GM21825 (cell line): ENCODE results near the gene PAPOLB.

Experiments
- ATAC-seq: cut with Tn5 transposase; IDR thresholded peaks from one replicate; pipeline ENCODE4 v1.9.1; 2021; ENCODE audit warnings: mild to moderate bottlenecking, moderate library complexity; ENCODE audit not compliant: unreplicated experiment

PAPOLB gene

DNA sequence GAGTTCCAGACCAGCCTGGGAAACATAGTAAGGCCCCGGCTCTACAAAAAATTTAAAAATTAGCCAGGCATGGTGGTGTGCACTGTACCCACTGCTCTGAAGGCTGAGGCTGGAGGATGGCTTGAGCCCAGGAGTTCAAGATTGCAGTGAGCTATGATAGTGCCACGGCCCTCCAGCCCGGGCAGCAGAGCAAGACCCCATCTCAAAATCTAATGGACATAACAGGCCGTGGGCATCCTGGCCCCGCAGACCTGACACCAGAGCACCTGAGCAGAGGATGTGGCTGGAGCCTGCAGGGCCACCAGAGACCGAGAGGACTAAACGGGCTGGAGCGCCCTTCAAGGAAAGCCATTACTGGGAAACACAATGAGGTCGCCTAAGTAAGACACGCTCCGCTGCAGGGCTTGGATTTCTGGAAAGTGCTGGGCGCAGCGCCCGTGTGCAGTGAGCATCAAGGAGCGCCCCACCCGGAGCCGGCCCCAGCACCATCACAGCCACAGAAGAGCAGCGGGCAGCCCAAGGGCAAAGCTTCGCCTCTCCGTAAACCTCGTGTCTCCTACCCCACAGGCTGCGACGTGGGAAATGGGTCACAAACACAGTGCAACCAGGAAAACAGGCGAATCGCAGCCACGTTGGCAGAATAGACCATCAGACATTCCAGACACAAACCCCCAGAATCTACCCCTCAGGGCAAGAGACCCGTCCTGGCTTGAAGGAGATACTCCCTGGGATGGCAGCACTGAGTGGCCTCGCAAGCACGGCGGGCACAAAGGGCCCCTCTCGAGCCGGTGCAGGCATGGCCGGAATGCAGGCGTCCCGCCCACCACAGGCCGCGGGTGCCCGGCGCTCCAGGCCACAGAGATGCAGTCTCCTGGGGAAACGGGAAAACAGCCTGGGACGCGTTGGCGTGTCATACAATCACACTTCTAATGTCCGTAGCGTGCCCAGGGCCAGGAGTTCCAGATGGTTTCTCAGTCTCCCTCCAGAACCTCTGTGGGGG is 16.8 kb upstream of the PAPOLB start:
- no peak for ATAC-seq

DNA sequence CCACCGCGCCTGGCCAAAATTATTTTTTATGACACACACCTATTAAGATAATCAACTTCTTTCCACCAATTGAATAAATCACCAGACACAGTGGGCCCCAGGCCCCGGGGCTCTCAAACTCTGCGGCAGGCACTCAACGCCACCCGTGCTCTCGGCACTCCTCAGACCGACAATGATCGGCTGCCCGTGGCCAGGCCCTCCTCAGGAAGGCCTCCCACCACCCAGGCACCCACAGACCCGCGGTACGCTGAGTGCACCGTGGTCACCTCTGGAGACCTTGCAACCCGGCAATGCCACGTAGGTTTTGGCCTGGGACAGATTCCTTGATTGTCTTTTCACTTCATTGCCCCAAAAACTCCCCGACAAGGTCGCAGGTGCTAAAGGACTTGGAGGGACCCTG is 14.8 kb upstream of the PAPOLB start:
- no peak for ATAC-seq

DNA sequence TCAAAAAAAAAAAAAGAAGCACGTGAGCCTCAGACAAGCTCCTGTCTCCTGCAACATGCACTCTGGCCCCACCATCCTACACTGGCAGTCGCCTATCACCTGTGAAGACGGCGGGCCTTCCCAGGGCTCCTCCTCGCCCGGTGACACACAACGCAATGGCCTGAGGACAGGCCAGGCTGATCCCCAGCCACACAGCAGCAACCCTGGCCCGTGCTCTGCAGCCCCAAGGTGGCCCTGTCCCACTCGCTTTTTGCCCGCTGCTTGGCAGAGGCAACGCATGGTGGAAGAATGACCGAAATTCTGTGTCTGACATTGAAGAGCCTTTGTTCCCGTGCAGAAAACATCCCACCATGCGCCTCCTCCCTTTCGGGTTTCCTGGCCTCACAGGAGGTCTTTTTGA is 13.6 kb upstream of the PAPOLB start:
- no peak for ATAC-seq

DNA sequence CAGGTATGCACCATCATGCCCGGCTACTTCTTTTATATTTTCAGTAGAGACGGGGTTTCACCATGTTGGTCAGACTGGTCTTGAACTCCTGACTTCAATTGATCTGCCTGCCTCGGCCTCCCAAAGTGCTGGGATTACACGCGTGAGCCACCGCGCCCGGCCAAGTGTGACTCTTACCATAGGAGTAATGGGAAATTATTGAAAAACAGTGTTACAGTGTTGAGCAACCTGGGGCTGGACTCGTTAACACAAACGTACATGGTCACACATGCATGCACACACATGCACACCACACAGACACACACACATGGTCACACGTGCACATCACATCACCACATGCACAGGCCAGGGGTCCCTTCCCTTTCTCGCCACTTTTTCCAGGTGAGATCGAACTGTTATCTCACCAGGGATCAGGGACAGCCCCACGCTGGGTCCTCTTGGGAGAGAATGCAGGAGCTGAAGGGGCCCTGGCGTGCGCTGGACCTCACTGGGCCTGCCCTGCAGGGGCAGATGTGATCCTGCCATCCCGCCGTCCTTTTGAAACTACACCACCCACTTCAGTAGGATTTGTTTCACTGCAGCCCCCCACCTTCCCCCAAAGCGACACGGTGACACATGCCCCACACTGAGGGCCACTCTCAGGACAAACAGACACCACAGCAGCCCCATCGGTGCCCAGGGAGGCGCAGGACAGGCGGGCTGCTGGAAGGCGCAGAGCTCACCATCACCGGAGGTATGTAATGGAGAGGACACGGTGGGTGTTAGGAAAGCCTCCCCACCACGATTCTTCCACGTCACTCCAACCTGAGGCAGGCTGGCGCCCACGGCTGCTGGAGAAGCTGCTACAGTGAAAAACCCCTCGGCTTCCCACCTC is 11.5 kb upstream of the PAPOLB start:
- ATAC-seq, result no peak

DNA sequence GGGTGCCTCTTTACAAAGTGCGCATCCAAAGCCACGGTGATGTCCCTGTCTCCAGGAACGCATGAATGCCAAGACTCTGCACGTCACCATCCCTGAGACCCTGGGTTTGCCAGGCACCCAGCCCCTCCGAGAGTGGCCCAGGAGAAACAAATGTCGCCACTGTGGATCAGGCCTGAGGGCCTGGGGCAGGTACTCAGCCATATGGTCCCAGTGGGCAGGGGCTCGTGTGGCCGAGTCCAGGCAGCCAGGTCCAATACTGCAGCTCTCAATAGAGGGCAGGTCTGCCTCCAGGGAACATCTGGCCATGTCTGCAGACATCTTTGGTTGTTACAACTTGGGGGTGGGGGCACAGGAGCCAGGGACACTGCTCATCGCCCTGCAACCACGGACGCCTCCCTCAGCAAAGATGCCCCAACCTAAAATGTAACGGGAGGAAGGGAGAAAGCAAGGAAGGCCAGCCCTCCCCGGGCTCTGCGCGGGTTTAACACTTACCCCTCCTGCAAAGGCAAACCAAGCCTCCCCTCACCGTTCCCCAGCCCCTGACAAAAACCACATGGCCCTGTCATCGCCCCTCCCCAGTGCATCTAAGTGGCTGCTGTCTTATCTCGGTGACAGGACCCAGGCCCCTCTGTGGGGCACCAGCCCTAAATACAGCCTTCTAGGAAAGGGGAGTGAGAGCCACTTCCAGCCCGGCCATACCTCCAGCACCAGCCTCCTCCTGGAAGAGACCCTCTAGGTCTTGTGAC is 10.3 kb upstream of the PAPOLB start:
- no peak for ATAC-seq

DNA sequence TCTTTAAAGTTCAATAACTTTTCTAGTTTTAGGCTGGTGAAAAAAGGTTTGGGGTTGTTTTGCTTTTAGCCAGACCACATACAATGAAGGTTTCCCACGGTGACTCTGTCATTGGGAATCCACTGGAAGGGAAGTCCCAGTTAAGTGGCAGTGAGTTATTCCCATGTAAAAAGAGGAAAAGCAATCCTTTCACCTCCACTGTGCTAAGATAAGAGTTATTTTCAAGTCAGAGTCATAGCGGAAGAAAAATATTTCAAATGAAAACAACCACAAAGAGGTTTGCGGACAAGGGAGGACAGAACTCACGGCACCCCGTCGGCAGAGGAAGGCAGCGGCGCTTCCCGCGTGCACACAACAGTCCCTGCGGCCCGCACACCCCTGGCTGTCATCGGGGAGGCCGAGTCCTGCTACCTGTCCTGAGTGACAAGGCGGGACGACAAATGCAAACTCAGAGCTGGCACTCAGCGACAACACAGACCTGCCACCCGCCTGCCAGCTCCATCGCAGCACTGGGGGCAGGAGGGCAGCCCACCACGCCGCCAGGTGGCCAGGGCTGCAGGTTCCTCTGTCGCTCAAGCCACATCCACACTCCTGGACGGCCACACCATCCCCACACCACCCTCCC is 9.3 kb upstream of the PAPOLB start:
- ATAC-seq, result no peak

DNA sequence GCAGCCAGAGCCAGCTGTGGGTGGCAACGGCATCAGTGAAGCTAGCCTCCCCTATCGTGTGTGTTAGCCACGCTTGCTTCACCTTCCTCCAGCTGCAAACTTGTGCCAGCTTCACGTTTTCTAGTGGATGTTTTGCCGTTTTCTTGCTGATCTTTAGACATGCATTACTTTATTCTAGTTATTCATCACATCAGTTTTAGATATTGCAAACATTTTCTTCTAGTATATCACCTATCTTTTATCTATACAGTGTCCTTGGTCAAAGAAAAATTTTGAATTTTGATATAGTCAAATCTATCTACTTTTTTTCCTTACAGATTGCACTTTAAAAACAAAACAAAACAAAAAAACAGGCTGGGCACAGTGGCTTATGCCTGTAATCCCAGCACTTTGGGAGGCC is 6.7 kb upstream of the PAPOLB start:
- no peak for ATAC-seq

DNA sequence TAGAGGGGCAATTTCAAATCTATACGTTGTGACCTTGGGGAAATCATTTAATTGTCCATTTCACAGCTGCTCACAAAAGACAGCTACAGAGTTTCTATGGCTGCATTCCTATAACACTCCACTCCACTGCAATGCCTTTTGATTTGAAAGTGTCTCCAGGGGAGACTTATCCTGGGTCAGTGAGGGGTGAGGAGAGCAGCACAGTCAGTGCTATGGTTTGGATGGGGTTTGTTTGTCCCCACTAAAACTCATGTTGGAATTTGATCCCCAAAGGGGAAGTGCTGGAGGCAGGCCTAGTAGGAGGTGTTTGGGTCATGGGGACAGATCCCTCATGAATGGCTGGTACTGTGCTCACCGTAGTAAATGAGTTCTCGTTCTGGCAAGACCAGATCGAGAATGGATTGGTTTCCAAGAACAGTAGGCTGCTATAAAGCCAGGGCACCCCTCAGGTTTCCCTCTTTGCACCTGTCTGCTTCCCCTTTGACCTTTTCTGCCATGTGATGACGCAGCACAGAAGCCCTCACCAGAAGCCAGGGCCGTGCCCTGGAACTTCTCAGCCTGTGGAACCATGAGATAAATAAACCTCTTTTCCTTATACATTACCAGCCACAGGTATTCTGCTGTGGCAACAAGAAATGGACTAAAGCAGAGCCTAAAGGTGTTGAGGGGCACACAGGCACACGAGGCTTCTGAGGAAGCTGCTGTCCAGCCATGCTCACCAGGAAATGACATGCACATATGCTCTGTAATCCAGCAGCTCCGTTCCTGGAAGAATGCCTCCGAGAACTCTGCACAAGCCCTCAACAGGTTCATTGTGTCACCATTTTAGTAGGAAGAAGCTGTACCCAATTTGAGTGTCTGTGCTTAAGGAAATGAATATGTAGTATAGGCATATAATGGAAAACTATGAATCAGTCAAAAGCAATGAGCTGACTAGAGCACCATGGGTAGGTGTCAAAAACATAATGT is 5.0 kb upstream of the PAPOLB start:
- ATAC-seq, result no peak

DNA sequence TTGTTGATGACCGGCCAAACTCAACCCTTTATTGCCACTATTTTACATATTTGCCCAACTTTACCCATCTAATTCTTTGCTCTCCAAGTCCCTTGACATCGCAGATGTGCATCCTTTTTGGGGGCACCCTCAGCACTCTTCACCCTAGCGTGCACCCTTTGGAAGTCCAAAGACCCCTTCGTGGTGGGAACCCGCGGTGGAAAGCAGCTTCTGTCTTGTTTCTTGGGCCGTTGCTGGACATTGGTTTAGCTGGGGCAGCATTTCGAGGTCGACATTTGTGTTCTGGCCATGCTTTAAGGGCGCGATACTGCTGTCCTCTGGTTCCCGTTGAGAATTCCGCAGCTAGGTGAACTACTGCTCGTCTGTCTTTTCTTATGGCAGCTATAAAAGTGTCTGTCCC is 326 bp upstream of the PAPOLB start:
- no peak for ATAC-seq

DNA sequence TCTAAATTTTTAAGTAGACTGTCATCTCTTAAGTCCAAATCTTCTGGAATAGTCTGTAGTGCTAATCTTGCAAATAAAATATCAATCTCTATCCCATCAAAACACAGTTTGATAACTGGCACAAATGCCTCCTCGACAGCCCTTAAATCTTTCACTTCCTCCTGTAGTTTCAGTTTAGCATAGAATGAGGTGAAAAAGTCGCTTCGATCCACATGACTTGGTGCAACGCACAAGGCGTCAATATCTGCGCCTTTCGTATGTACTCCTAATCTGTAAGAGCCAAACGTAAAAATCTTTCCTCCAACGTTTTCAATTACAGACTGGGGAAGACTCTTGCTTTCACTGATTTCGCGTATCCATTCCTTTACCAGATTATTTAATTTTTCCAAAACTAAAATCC is 603 bp downstream of the PAPOLB start:
- ATAC-seq, result no peak

DNA sequence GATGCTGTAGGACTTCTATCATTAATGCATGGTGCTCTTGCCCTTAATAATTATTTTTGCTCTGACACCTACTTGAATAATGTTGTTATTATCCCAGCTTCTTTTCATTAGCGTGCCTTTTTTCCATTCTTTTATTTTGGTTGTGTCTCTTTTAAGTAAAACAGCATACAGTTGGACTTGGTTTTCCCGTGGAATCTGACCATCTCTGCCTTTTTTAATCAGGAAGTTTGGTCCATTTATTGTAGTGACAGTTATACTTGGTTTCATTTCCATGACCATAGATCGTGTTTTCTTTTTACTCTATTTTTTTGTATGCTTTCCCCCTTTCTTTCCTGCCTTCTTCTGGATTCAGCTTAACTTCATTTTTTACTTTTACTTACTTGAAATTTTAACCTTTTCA is 4.6 kb downstream of the PAPOLB start:
- ATAC-seq, result no peak

DNA sequence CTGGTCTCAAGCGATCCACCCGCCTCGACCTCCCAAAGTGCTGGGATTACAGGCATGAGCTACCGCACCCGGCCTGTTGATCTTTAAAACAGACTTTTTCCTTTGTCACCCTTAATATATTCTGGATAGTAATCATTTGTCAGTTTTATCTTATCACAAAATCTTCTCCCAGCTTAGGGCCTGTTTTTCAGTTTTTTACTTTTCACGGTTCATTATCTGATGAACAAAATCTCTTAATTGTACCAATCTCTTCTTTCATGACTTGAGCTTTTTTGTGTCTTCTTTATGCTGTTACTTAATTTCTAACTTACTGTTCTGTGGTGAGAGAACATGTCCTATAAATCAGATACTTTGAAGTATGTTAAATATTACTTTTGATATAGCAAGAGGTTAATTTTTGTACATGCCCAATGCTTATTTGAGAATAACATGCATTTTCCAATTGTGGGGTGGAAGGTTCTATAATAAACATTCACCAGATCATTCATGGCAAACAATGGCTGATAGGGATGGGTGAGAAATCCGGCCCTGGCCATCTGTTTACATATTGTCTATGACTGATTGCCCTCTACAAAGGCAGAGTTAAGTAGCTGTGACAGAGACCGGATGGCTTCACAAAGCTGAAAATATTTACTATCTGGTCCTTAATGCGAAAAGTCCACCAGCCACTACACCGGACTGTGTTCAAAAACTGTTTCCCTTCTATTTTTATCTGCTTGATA is 5.3 kb downstream of the PAPOLB start:
- no peak for ATAC-seq

DNA sequence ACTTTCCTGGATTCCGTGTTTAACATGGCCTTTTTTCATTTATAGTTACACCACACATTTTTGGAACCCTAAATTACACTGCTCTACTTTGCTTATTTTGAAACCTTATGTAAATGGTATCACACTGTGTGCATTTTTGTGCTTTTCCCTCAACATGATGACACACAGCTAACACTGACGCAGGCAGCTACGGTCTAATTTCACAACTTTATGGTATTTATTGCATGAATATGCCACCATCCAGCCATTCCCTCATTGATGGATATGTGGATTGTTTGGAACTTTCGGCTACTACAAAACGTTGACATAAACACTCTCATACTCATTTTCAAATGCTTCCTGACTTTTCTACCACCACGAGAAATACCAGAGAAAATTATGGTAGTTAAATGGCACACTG is 6.9 kb downstream of the PAPOLB start:
- ATAC-seq, result no peak

DNA sequence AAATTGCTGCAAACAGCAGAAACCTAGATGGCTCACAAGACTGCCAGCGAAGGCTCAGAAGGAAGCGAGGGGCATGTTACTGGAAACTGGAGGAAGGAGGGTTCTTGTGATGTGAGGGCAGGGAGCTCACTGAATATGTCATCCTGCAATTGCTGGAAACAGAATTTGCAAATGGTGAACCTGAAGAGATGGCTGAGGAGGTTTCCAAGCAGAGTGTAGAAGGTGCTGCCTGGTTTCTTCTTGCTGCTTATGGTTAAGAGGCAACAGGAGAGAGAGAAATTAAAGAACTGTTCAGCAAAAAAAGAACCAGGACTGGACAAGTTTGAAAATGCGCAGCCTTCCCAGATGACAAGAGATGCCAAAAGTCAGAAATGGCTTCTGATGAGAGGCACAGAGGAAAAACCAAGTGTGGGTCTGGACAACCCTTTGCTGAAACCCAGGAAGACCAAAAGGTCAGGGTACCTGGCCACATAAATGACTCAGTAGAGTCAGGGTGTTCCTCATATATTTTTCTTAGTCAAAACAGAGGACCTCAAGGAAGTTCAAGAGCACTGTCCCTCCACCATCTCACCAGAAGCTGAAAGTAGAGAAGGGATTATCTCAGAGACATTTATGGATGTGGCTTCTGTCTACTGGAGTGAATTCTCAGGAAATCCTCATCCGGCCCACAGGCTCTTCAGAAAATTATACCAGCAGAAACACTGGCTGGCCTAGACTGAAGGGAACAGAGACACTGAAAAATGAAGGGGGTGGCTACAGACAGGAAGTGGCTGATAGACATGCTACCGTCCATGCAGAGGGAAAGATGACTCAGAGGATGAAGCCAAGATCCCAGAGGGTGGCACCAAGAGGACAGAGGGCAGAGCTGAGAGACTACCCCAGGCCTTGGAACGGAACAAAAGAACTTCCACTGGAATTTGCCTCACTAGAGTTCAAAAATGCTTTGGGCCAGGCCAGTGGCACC is 10.1 kb downstream of the PAPOLB start:
- no peak for ATAC-seq

DNA sequence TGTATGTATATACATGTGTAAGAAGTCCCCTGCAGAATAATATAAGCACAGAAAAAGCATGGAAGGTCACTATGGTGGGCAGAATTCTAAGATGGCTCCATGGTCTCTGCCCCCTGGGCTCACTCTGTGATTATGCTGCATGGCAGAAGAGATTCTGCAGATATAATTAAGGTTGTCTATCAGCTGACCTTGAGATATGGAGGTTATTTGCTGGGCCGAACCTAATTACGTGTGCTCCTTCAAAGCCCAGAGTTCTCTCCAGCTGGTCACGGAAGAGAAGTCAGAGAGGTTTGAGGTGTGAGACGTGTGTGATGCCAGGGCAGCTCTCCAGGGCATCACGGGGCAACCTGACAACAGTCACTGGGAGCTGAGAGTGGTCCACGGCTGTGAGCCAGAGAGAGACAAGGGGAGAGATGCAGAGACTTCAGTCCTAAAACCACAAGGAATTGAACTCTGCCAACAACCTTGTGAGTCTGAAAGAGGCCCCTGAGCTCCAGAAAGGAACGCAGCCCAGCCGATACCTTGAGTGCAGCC is 11.5 kb downstream of the PAPOLB start:
- ATAC-seq, result no peak

DNA sequence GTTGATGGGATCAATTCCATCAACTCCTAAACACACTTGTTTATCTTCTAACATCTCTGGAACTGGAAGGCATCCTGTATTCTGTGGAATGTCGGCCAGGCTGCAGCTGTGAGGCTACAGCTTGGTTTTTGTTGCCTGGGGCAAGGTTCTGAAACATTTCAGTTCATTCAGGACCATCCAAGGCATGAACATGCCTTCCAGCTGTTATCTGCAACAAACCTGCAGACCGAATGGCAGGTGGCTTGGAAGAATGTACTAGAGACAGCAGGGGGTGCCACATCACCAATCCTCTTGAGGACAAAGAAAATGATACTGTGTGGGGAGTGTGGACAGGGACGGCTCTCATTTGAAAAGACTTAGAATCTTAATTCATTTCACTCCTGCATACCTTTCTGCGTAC is 12.4 kb downstream of the PAPOLB start:
- no peak for ATAC-seq

DNA sequence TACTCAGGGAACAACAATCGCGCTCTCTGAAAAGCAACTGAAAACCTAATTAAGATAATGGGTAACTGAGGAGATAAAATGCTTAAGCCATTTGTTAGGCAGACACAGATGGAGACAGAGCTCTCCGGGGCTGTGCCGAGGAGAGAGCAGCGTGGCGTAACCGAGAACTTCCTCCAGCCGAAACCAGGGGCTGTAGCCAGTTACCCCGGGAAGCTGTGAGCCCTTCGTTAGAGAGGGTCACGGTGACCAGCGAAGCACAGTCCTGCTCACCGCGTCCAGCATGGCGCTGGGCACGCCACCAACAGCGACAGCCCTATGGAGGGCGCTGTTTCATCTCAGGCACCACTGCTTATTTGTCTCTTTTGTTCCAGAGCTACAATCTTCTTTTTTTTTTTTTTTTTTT is 16.1 kb downstream of the PAPOLB start:
- no peak for ATAC-seq
